ENCODE measurements around the gene TRIM62. TPM values are rescaled to one million over a fixed set of nuclear protein-coding genes. Genes with fewer than 3 reads are reported as not detected.

Gene TRIM62
- total RNA-seq, 1 experiment from 2014 or later = 2.5 TPM

GRCh38 chr1:33118274-33118673 is 63.6 kb downstream of the TRIM62 start:
- H3K4me3 ChIP-seq (ENCODE audit: low read depth, low read length) = no peak overlapping the region
- CTCF ChIA-PET = interaction anchor here (0.6 to 1.0 kb wide), 2 partner anchors 18 to 34 kb away, joined by 3 to 7 read pairs; no protein-coding TSS in a partner anchor
- intact Hi-C loops (cut with micrococcal nuclease; ENCODE audit: unreplicated experiment) = no loop called here
- no peak for TF ChIP-seq CTCF (IDR thresholded peaks at IDR 0.05; ENCODE audit: insufficient read depth in 1 of 2, low read depth in 1 of 2, low read length in 1 of 2, severe bottlenecking in 1 of 2, unreplicated experiment in 1 of 2)
- Mint-ChIP-seq H3K36me3 (ENCODE audit: insufficient read depth, unreplicated experiment) (no peaks in the 10 kb centered on the region), H3K4me1 (ENCODE audit: low read depth, unreplicated experiment) (no peaks in the 10 kb centered on the region), H3K27ac (ENCODE audit: unreplicated experiment) (no peak overlapping the region), H3K9me3 (ENCODE audit: unreplicated experiment) (no peaks in the 10 kb centered on the region), H3K27me3 (ENCODE audit: insufficient read depth, unreplicated experiment) (no peaks in the 10 kb centered on the region), H3K4me3 (ENCODE audit: unreplicated experiment) (no peak overlapping the region)
- no peaks in the 10 kb centered on the region for H3K4me1 ChIP-seq
- DNase-seq = no peak
- H3K27me3 ChIP-seq (replicated peaks; ENCODE audit: control insufficient read depth, insufficient read depth, low read length) = no peaks in the 10 kb centered on the region
- BruUV-seq (replicated peaks) = no TSS peak
- POLR2A ChIA-PET = no interaction called here
- no peaks in the 10 kb centered on the region for H3K9me3 ChIP-seq
- H3K36me3 ChIP-seq (ENCODE audit: control insufficient read depth, insufficient read depth, low read length) = no peaks in the 10 kb centered on the region

- CTCF ChIA-PET = interaction anchor here (1.0 kb wide), 1 partner anchor 35 kb away, joined by 7 read pairs; no protein-coding TSS in a partner anchor
- H3K27ac Mint-ChIP-seq (ENCODE audit: unreplicated experiment) = no peak overlapping the region
These were observed 64.3 kb downstream of the TRIM62 start for GRCh38 chr1:33117440-33118085.

GRCh38 chr1:33111965-33112364 is 69.9 kb downstream of the TRIM62 start:
- ChIA-PET CTCF (no interaction called here), POLR2A (no interaction called here)
- Mint-ChIP-seq H3K4me1 (ENCODE audit: low read depth, unreplicated experiment) (no peaks in the 10 kb centered on the region), H3K4me3 (ENCODE audit: unreplicated experiment) (no peak overlapping the region), H3K27me3 (ENCODE audit: insufficient read depth, unreplicated experiment) (peaks cover 9% of the 10 kb centered on the region), H3K36me3 (ENCODE audit: insufficient read depth, unreplicated experiment) (no peaks in the 10 kb centered on the region), H3K27ac (ENCODE audit: unreplicated experiment) (no peak overlapping the region), H3K9me3 (ENCODE audit: unreplicated experiment) (peaks cover 12% of the 10 kb centered on the region)
- no peaks in the 10 kb centered on the region for H3K4me1 ChIP-seq
- no TSS peak for BruUV-seq (replicated peaks)
- intact Hi-C loops (cut with micrococcal nuclease; ENCODE audit: unreplicated experiment) = no loop called here
- no peak overlapping the region for H3K4me3 ChIP-seq (ENCODE audit: low read depth, low read length)
- H3K9me3 ChIP-seq = no peaks in the 10 kb centered on the region
- no peak for TF ChIP-seq CTCF (IDR thresholded peaks at IDR 0.05; ENCODE audit: insufficient read depth in 1 of 2, low read depth in 1 of 2, low read length in 1 of 2, severe bottlenecking in 1 of 2, unreplicated experiment in 1 of 2)
- no peaks in the 10 kb centered on the region for H3K36me3 ChIP-seq (ENCODE audit: control insufficient read depth, insufficient read depth, low read length)
- H3K27me3 ChIP-seq (replicated peaks; ENCODE audit: control insufficient read depth, insufficient read depth, low read length) = no peaks in the 10 kb centered on the region
- no peak for DNase-seq

More at GRCh38 chr1:33117440-33118085, 64.3 kb downstream of the TRIM62 start:
- no peak for TF ChIP-seq CTCF (IDR thresholded peaks at IDR 0.05; ENCODE audit: insufficient read depth in 1 of 2, low read depth in 1 of 2, low read length in 1 of 2, severe bottlenecking in 1 of 2, unreplicated experiment in 1 of 2)
- intact Hi-C loops (cut with micrococcal nuclease; ENCODE audit: unreplicated experiment) = no loop called here
- no peaks in the 10 kb centered on the region for H3K27me3 ChIP-seq (replicated peaks; ENCODE audit: control insufficient read depth, insufficient read depth, low read length)
- POLR2A ChIA-PET = no interaction called here
- H3K4me1 ChIP-seq = no peaks in the 10 kb centered on the region
- Mint-ChIP-seq H3K4me3 (ENCODE audit: unreplicated experiment) (no peak overlapping the region), H3K36me3 (ENCODE audit: insufficient read depth, unreplicated experiment) (no peaks in the 10 kb centered on the region), H3K9me3 (ENCODE audit: unreplicated experiment) (no peaks in the 10 kb centered on the region), H3K4me1 (ENCODE audit: low read depth, unreplicated experiment) (no peaks in the 10 kb centered on the region), H3K27me3 (ENCODE audit: insufficient read depth, unreplicated experiment) (no peaks in the 10 kb centered on the region)
- no peak overlapping the region for H3K4me3 ChIP-seq (ENCODE audit: low read depth, low read length)
- DNase-seq = no peak
- no peaks in the 10 kb centered on the region for H3K9me3 ChIP-seq
- no TSS peak for BruUV-seq (replicated peaks)
- no peaks in the 10 kb centered on the region for H3K36me3 ChIP-seq (ENCODE audit: control insufficient read depth, insufficient read depth, low read length)
